Esophagus squamous epithelium (tissue), 4 donors: ENCODE measurements around the gene OR52B6.

Experiments
- POLR2A ChIP-seq, 4 donors: fragments of 450-650 bp; IDR thresholded peaks; one replicate each; pipeline ENCODE4 v1.6.1; 2017; ENCODE audit warnings: antibody characterized with exemption in 4 of 4, mild to moderate bottlenecking in 4 of 4, moderate library complexity in 3 of 4
- TF ChIP-seq, protein P1 (sequence below), 6 experiments: fragments of 450-650 bp in 4 of 6; fragments of 200-600 bp in 2 of 6; sonication (generic) in 2 of 6; IDR thresholded peaks; one replicate each; pipeline ENCODE4 v1.5.1; 2016 to 2019; ENCODE audit warnings: antibody characterized with exemption in 6 of 6, mild to moderate bottlenecking in 4 of 6, moderate library complexity in 4 of 6

DNA sequence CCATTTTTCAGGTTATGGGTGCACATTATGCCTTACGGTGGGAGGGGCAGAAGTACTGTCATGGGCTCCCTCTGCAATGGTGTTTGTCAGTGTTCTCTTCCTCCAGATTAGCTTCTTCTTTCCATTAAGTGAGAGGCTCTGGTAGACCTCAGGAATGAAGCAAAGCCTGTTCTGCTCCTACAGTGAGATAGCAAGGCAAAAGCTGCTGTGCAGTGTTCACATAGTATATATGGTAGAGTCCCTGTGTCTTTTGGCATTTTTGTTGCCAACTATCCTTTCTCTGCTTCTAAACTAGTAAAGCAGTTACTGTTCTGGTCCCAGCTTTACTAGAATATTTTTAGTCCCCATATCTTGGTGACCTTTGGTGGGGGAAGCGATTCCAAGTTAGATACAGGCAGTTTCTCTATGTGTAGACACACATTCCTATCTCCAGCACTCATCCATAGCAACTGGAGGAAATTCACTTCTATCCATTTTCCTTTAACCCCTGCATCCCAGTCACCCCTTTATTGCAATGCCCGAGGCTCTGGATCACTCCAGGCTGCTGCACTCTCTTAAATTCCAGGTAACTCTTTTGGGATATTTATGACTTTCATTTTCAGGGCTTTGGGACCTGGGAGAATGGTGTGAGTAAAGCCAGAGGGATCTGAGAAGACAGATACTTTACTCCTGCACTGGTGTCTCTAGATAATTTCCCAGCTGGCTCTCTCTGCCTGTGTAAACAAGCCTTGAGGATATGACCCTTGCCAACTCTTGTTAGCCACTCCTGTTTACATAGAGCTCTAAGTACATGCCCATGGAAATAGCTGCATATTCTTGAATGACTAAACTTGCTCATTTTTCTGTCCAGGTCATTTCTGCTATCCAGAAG is 40.2 kb downstream of the OR52B6 start:
- TF ChIP-seq, protein P1, sequence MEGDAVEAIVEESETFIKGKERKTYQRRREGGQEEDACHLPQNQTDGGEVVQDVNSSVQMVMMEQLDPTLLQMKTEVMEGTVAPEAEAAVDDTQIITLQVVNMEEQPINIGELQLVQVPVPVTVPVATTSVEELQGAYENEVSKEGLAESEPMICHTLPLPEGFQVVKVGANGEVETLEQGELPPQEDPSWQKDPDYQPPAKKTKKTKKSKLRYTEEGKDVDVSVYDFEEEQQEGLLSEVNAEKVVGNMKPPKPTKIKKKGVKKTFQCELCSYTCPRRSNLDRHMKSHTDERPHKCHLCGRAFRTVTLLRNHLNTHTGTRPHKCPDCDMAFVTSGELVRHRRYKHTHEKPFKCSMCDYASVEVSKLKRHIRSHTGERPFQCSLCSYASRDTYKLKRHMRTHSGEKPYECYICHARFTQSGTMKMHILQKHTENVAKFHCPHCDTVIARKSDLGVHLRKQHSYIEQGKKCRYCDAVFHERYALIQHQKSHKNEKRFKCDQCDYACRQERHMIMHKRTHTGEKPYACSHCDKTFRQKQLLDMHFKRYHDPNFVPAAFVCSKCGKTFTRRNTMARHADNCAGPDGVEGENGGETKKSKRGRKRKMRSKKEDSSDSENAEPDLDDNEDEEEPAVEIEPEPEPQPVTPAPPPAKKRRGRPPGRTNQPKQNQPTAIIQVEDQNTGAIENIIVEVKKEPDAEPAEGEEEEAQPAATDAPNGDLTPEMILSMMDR (IDR thresholded peaks at IDR 0.05), result no peak
- TF ChIP-seq POLR2A (IDR thresholded peaks at IDR 0.05), result no peak
